NCI-H146 (cell line): Measurements from ENCODE around the gene LRRC28.
A peak's percentile ranks its signal among the peaks of the same experiment; 100 is the strongest.

Experiments used
- DNase-seq: peaks from one replicate; lab custom pipeline; 2025; lab: John Stamatoyannopoulos, UW

The LRRC28 gene

GRCh38 chr15:99306694-99307338, 55.5 kb downstream of the LRRC28 start:
- peak; percentile 82 for DNase-seq

GRCh38 chr15:99307735-99308134, 56.5 kb downstream of the LRRC28 start:
- no peak for DNase-seq

GRCh38 chr15:99310745-99311144, 59.5 kb downstream of the LRRC28 start:
- DNase-seq: no peak

GRCh38 chr15:99312228-99312627, 60.9 kb downstream of the LRRC28 start:
- no peak for DNase-seq

GRCh38 chr15:99312794-99313193, 61.5 kb downstream of the LRRC28 start:
- no peak for DNase-seq

GRCh38 chr15:99315636-99316035, 64.4 kb downstream of the LRRC28 start:
- no peak for DNase-seq

- DNase-seq: no peak
Observed at GRCh38 chr15:99320374-99321215, 69.3 kb downstream of the LRRC28 start.

- DNase-seq: no peak
Observed at GRCh38 chr15:99321468-99321867, 70.2 kb downstream of the LRRC28 start.

GRCh38 chr15:99322643-99323405, 71.5 kb downstream of the LRRC28 start:
- no peak for DNase-seq

- no peak for DNase-seq
Observed at GRCh38 chr15:99324082-99324620, 72.9 kb downstream of the LRRC28 start.

- DNase-seq: no peak
Observed at GRCh38 chr15:99324700-99325099, 73.4 kb downstream of the LRRC28 start.

GRCh38 chr15:99326235-99326634, 75.0 kb downstream of the LRRC28 start:
- no peak for DNase-seq

GRCh38 chr15:99328106-99329072, 77.1 kb downstream of the LRRC28 start:
- no peak for DNase-seq

GRCh38 chr15:99331381-99331780, 80.1 kb downstream of the LRRC28 start:
- no peak for DNase-seq

- DNase-seq: no peak
Observed at GRCh38 chr15:99333413-99333812, 82.1 kb downstream of the LRRC28 start.

GRCh38 chr15:99333981-99334380, 82.7 kb downstream of the LRRC28 start:
- no peak for DNase-seq

GRCh38 chr15:99335508-99335907, 84.2 kb downstream of the LRRC28 start:
- DNase-seq: no peak

GRCh38 chr15:99336794-99337193, 85.5 kb downstream of the LRRC28 start:
- no peak for DNase-seq

GRCh38 chr15:99340347-99340746, 89.1 kb downstream of the LRRC28 start:
- DNase-seq: no peak

GRCh38 chr15:99341786-99342185, 90.5 kb downstream of the LRRC28 start:
- no peak for DNase-seq

GRCh38 chr15:99343208-99343607, 91.9 kb downstream of the LRRC28 start:
- DNase-seq: no peak
